ENCODE data around the gene NUDT6.

The NUDT6 gene, protein sequence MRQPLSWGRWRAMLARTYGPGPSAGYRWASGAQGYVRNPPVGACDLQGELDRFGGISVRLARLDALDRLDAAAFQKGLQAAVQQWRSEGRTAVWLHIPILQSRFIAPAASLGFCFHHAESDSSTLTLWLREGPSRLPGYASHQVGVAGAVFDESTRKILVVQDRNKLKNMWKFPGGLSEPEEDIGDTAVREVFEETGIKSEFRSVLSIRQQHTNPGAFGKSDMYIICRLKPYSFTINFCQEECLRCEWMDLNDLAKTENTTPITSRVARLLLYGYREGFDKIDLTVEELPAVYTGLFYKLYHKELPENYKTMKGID

DNA sequence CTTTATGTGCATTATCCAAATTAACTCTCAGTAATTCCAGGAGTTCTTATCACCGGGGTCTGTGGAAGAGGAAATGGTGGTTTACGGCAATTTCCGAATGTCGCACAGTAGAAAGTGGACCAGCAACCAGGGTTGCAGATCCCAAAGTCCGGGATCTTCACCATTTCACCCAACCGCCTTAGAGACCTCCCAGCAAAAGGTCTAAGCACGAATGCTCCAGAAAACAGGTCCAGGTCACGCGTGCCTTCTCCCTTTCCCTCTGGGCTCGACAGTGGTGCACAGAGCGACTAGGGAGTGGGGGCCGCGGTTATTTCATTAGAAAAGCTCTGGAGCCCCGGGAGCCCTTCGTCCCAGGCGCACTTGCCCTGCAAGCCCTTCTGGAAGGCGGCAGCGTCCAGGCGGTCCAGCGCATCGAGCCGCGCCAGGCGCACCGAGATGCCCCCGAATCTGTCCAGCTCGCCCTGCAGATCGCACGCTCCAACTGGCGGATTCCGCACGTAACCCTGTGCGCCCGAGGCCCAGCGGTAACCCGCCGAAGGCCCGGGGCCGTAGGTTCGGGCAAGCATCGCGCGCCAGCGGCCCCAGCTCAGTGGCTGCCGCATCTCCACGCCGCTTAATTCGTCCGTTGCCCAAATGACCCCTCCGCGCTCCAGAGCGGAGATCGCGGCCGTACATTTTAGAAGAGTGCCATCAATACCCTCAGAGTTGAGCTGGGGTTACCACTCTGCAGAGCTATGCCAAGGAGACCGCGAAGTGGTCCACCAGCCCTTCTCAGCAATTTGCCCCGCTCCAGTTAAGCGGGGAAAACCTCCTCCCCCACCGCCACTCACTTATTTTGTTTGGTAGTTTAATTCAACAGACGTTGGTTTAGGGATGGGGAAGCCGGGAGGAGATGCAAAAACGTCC, at the start of gene NUDT6:
Gene NUDT6 (minus strand): TSS at position 627 of the 906 bp plus-strand sequence. CDS start 25 bp downstream, at position 602.
- peak; percentile 34 for DNase-seq (ENCODE audit: low spot score)

DNA sequence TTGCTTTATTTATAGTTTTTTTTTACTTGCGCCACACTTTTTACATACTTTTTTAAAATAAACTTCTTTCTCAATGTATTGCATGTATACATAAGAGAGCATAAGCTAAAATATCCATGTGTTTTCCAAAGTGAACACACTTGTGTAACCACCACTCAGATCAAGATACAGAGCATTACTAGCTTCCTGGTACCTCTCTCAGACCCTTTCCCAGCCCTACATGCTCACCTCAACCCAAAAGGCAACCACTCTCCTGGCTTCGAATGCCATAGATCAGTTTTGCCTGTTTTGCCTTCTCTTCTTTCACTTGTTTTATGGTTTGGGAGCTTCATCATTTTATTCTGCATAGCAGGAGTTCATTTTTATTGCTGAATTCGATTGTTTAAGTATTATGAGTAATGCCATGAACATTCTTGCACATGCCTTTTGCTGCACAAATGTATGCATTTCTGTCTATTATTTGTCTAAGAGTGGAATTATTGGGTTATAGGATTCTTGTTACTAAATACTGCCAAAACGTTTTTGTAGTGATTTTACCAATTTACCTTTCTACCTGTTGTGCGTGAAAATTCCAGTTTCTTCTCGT, 45.9 kb upstream of the NUDT6 start:
- no peak for DNase-seq (ENCODE audit: low spot score)

DNA sequence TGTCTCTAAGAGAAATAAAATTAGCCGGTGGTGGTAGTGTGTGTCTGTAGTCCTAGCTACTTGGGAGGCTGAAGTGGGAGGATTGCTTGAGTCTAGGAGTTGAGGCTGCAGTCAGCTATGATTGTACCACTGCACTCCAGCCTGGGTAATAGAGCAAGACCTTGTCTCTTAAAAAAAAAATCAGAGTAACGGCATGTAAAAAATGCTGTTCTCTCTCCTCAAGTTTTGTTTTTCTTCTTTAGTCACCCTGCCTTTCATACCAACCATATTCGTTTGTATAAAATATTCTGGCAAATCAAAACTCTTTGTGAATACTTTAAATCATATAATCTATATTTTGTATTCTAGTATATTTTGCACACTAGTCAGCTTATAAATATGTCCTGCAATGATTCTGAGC, 44.8 kb upstream of the NUDT6 start:
- no peak for DNase-seq (ENCODE audit: low spot score)

DNA sequence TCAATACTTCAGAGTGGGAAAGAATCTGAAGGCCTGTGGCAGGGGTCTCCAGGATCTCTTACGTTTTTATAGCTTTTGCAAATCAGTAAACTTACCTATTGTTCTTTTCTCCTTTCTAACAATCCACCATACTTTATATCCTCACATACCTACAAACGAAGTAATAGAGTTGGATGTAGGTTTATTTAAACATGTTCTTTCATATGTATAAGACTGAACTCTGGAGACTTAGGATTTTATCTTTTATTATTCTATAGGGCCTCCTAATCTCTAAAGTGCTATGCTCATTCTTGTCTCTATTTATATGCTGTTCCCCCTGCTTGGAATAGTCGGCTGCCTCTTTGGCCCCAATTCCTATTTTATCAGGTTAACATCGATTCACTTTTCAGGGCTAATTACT, 43.8 kb upstream of the NUDT6 start:
- no peak for DNase-seq (ENCODE audit: low spot score)

DNA sequence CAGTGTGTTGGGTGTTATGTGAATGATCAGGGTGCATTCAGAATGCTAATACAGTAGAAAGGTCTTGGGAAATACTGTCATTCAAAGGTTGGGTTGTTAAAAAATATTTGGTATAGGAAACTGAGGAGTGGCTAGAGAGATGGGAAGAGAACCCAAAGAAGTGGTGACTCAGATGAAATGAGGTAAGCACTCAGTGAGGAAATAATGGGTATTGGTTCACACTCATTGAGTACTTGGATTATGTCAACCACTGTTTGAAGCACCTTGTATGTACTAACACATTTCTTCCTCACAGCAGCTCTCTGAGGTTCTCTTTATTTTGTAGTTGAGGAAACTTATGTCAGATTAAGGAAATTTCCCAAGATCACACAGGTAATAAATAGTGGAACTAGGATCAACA, 40.8 kb upstream of the NUDT6 start:
- DNase-seq (ENCODE audit: low spot score): no peak

DNA sequence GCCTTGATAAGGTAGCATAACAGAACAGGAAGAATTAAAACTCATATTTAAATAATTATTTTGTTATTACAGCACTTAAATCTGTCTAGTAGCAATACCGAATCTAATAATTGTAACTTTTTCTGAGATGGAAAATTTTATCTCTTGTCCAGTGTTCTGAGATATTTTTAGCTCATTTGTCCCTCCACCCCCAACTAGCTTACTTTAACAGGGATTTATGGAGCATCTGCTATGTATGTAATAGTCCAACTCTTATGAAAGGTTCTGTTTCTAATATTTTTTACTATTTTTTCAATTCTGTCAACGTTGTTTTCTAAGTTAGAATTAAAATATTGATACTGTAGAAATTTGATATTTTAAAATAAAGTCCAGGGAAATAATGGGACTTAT, 38.2 kb upstream of the NUDT6 start:
- no peak for DNase-seq (ENCODE audit: low spot score)

DNA sequence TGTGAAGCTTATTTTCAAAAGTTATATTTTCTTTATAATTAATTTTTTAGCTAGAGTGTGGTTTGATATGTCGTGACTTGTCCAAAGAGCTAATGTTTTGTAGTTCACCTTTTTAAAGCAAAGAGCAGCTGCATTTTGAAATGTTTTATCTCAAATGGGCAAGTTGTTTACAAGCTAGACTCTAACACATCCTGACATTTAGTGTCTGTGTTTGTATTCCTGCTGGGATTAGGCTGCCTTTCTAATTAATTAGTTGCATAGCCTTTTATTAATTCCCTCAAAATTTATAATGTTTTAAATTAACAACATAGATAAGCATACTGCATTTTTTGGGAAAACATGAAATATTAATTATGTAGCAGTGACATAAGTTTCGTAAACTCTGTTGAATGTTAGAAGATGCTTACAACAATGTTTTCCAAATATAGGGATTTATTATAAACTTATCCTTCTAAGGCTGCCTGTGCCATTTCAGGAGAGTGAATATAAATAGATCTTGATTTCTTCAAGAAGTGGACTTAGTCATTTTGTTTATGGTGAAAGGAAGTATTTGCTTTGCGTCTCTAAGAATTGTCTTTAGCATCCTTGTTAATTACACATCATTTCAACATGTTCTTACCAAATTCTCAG, 37.7 kb upstream of the NUDT6 start:
- no peak for DNase-seq (ENCODE audit: low spot score)

DNA sequence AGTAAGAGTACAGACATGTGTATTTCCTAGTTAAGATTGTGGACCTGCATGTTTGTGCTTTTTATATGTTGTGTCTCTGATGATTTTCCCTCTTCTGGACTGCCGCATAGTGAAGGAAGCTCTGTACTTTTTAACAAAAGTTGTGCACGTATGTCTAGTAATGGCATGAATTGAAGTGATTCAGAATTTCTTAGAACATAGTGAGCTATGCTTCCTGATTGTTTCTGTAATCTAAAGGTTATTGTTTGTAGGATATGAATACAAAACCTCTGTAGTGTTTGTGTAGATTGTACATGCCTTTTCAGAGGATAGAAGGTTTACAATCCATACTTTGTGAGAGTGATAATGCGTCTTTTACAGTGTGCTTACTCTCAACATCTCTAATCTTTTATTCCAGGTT, 37.0 kb upstream of the NUDT6 start:
- DNase-seq (ENCODE audit: low spot score): no peak

DNA sequence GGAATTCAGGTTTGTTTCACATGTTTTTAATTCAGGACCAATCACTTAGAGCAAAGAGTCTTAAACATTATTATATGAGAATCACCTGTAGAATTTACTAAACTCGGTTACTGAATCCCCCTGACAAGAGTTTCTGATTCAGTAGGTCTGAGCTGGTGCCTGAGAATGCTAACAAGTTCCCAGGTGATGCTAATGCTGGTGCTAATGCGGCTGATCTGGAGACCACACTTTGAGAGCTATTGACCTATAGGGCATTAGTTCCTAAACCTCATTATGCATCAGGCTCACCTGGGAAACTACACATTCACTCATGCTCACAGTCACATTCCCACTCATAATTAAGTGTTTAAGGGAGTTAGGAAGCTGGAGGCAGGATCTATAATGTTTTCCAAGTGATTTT, 36.1 kb upstream of the NUDT6 start:
- DNase-seq (ENCODE audit: low spot score): no peak

DNA sequence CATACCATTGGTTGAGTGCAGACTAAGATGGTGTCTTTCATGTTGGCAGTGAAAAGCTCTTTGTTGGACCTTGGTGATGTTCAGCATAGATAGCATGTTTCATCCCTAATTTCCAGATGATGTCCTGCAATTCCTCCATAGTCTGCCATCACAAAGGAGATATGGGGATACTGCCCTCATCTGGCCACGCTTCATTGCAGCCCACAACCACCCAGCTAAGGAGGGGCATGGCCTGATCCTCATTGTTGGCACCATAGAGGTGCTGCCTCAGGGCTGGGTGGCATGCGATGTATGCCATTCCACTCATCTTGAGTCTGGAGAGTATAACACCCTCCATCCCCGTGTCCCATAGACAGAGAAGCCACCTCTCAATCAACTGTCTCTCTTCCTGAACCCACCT, 31.5 kb upstream of the NUDT6 start:
- no peak for DNase-seq (ENCODE audit: low spot score)

DNA sequence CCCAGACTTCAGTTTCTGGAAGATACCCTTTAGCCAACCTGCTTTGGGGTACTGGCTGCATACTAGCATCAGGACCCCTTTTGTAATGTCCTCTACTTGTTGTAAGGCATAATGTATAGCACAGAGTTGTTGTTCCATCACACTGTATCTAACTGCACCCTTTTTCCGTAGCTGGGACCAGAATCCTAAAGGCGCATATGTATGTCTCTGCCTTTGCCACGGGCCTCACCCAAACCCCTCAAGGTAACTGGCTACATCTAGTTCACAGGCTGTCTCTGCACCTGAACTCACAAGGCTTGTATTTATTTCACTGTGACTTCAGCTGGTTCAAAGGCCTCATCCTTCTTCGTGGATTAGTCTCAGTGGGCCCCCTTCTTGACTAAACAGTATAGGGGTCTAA, 29.6 kb upstream of the NUDT6 start:
- DNase-seq (ENCODE audit: low spot score): no peak

DNA sequence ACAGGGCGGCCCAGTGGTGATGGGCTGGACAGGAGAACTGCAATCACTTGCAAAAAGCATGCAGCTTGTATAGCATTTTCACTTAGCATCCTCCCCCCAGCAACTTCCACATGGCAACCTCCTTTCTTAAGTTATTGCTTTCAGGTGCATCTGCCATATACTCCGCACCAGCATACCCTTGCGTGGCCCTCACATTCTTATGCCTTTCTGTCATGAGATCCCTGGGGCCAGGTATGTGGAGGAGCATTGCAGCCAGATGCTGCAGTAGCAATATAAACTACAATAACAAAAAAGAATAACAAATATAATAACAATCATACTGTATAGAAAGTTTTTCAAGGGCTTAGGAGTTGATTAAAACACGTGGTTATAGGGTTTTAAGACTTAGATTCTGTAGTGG, 26.3 kb upstream of the NUDT6 start:
- DNase-seq (ENCODE audit: low spot score): no peak

DNA sequence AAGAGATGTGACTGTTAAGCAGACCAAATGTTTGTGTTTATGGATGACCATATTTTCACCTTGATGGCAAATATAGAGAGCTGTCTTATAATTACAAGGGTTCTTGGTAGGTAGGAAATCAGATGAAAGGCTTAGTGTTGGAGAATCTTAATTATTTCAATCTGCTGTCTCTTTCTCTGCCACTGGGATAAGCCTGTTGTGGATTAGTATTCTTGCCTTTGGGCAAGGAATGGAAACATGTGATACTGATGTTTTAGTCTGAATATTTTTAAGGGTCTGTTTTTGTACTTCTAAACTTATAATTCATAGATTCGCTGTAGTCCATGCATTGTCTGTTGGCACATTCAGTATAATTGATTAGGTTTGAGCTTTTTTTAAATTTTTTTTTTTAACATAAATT, 23.7 kb upstream of the NUDT6 start:
- DNase-seq (ENCODE audit: low spot score): no peak

DNA sequence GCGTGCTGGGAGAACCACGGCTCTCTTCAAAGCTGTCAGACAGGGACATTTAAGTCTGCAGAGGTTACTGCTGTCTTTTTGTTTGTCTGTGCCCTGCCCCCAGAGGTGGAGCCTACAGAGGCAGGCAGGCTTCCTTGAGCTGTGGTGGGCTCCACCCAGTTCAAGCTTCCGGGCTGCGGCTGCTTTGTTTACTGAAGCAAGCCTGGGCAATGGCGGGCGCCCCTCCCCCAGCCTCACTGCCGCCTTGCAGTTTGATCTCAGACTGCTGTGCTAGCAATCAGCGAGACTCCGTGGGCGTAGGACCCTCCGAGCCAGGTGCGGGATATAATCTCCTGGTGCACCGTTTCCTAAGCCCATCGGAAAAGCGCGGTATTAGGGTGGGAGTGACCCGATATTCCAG, 22.7 kb upstream of the NUDT6 start:
- DNase-seq (ENCODE audit: low spot score): peak; percentile 45

DNA sequence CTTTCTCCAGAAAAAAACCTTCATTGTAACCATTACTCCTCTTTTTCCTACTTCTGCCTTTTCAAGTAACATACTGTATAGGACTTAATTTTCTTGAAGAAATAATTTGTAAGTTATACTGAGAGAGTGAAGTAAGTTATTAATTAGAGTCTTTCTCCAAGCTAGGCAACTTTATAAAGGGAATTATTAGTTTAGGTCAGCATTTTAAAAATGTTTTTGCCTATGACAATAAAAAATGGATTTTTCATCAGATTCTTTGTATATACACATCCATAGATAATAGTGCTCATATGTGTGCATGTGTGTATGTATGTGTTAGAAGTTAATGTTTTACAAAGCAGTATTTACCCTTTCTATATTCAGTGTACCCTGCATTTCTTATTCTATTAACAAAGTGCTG, 10.4 kb upstream of the NUDT6 start:
- no peak for DNase-seq (ENCODE audit: low spot score)

DNA sequence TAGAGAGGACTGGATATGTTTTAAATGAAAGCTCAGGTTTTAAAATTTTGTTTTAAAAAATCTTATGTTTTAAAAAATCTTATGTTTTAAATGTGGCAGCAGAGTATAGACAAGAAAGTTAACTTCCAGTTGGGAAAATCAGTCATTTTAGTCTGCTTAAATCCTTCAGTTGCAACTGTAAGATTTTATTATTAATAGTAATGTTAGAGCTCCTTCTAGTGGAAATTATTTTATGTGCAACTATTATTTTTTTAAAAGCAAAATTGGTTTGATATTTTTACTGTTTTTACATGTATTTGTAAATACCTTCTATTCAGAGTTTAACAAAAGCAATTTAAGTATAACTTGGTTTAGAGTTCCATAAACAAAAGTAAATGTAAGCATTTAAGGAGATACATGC, 8.5 kb upstream of the NUDT6 start:
- no peak for DNase-seq (ENCODE audit: low spot score)

DNA sequence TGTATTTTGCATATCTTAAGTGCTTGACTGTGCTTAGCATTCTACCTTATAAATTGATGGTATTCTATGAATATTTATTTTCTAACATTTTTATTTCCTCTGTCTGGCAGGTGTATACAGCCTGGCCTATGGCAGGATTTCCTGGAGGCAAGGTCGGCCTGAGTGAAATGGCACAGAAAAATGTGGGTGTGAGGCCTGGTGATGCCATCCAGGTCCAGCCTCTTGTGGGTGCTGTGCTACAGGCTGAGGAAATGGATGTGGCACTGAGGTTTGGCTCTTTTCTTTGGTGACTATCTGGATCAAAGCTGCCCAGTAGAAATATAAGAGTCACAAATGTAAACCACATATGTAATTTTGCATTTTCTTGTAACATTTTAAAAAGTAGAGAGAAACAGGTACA, 6.5 kb upstream of the NUDT6 start:
- DNase-seq (ENCODE audit: low spot score): no peak

DNA sequence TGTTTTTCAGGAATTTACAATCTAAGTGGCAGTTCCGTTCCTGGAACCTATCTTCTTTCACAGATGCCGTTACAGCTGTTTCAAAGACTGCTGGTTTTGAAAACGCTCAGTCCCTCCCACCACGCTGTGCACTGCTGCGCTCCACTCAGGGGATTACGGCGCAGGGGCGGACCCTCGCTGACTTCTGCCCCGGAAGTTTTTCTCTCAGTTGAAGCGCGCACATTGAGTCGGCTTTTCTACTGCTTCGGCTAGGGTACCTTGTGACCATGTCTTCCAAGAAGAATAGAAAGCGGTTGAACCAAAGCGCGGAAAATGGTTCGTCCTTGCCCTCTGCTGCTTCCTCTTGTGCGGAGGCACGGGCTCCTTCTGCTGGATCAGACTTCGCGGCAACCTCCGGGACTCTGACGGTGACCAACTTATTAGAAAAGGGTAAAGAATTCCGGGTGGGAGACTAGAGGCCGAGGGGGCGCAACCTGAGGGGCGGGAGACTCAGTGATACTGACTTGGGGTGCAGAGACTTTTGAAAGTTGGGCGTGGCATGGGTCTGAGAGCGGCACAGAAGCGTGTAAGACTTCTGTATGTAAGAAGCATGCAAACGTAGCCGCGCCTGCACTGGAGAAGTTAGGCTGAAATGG, 597 bp upstream of the NUDT6 start:
- DNase-seq (ENCODE audit: low spot score): peak; percentile 90

DNA sequence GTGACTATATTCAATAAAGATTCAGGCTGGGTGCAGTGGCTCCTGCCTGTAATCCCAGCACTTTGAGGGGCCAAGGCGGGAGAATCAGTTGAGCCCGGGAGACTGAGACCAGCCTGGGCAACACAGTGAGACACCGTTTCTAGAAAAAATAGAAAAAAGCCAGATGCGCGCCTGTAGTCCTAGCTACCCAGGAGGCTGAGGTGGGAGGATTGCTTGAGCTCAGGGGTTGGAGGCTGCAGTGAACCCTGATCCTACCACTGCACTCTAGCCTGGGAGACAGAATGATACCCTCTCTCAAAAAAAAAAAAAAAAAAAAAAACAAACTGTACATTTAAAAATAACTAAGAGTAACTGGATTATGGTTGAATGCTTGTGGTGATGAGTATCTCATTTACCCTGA, 1.1 kb downstream of the NUDT6 start:
- DNase-seq (ENCODE audit: low spot score): no peak

DNA sequence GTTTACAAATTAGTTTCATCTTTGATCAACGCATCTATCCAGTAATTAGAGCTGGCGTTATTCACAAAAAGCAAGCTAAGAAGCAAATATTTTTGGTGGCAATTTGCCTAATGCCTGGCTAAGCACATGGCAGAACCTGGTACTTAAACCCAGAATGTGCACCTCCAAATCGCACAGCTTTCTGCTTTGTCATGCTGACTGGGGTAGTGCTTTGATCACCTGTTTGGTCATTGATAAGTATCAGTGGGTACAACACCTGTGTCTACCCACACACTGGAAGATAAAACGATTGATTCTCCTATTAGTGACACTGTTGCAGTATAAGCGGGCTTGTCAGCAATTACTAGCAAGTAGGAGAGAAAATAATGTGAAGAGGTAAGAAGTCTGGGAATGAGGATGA, 1.9 kb downstream of the NUDT6 start:
- no peak for DNase-seq (ENCODE audit: low spot score)

DNA sequence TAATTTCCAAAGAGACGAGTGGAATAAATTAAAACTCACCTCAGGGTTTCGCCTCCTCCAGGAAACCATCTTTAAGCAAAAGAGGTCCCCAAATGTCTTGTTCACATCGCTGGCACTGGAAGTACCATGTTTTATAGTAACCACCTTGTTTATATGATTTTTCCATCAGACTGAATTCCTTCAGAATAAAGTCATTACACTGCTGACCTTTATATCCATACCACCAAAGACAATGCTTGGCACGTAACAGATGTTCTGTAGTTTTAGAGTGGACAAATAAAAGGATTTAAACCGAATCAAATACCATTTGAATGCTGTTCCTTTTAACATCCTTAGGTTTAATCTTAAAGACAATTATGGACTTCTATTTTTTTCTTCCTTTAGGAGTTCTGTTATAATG, 4.7 kb downstream of the NUDT6 start:
- DNase-seq (ENCODE audit: low spot score): no peak

DNA sequence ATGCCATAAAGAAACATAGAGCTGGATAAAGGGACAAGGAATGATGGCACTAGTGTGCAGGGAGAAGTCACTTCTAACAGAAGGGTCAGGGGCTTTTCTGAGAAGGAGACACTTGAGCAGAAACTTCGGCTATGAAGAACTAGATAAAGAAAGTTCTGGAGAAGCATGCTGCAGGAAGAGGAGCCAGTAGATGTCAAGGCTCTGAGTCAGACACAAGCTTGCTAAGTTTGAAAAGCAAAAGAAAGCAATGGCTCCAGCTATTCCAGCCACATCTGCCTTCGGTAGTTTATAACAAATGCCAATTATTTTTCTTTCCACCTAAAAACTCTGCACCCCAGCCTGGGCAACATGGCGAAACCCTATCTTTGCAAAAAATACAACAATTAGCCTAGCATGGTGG, 7.5 kb downstream of the NUDT6 start:
- no peak for DNase-seq (ENCODE audit: low spot score)

Data from CD4-positive, alpha-beta T cell treated with Interleukin-15 for 4 hours (primary cell).